Fibroblast of lung (primary cell): ENCODE results near the gene SEMA5B. TPM values are rescaled to one million over a fixed set of nuclear protein-coding genes. Genes with fewer than 3 reads are reported as not detected.

ENCODE experiments used
- DNase-seq, 2 donors: peaks; one replicate each; pipeline versions ENCODE4 v3.0.0 to v3.0.0-alpha.2; 2010; ENCODE audit warnings: low read depth in 2 of 2
- H2AFZ ChIP-seq: 2 replicates; pipeline ENCODE4 v1.5.1; 2012; ENCODE audit warnings: low read length, control low read depth, inconsistent platforms
- H3K27ac ChIP-seq: 2 replicates; pipeline ENCODE4 v1.5.1; 2011; ENCODE audit warnings: low read length, control low read depth; ENCODE audit not compliant: insufficient read depth
- H3K27me3 ChIP-seq: 2 replicates; pipeline ENCODE4 v1.5.1; 2011; ENCODE audit warnings: mild to moderate bottlenecking, low read length; ENCODE audit not compliant: control insufficient read depth, insufficient read depth
- H3K36me3 ChIP-seq: 2 replicates; pipeline ENCODE4 v1.5.1; 2011; ENCODE audit warnings: low read length; ENCODE audit not compliant: control insufficient read depth, insufficient read depth
- H3K4me1 ChIP-seq: 2 replicates; pipeline ENCODE4 v1.5.1; 2011; ENCODE audit warnings: low read length; ENCODE audit not compliant: control insufficient read depth, insufficient read depth; ENCODE audit errors: extremely low read depth
- H3K4me2 ChIP-seq: 2 replicates; pipeline ENCODE4 v1.5.1; 2011; ENCODE audit warnings: low read length, control low read depth; ENCODE audit not compliant: insufficient read depth; ENCODE audit errors: extremely low read depth
- H3K4me3 ChIP-seq, 4 experiments: fragments of 200-600 bp in 1 of 4; sonication (generic) in 1 of 4; replicated peaks in 1 of 4; 2 replicates each; pipeline ENCODE4 v1.5.1; 2011 to 2016; ENCODE audit warnings: low read length in 4 of 4, low read depth in 3 of 4, mild to moderate bottlenecking in 3 of 4, control low read depth in 2 of 4, inconsistent platforms in 1 of 4, mixed read lengths in 1 of 4; ENCODE audit not compliant: insufficient read depth in 1 of 4; ENCODE audit errors: control extremely low read depth in 1 of 4
- H3K79me2 ChIP-seq: 2 replicates; pipeline ENCODE4 v1.5.1; 2012; ENCODE audit warnings: mild to moderate bottlenecking, low read length, inconsistent platforms; ENCODE audit not compliant: control insufficient read depth, insufficient read depth
- H3K9ac ChIP-seq: 2 replicates; pipeline ENCODE4 v1.5.1; 2011; ENCODE audit warnings: mild to moderate bottlenecking, low read length, control low read depth; ENCODE audit not compliant: insufficient read depth
- H3K9me3 ChIP-seq: 2 replicates; pipeline ENCODE4 v1.5.1; 2012; ENCODE audit warnings: low read depth, low read length; ENCODE audit not compliant: control insufficient read depth, insufficient read depth
- H4K20me1 ChIP-seq: 2 replicates; pipeline ENCODE4 v1.5.1; 2011; ENCODE audit warnings: low read length; ENCODE audit not compliant: control insufficient read depth, insufficient read depth; ENCODE audit errors: extremely low read depth
- CTCF ChIP-seq, 2 donors: IDR thresholded peaks in 1 of 2; conservative IDR thresholded peaks in 1 of 2; 1 replicate in 1 of 2; 2 replicates in 1 of 2; pipeline ENCODE4 v1.5.1; 2011 to 2012; ENCODE audit warnings: low read length in 2 of 2, control low read depth in 1 of 2, inconsistent platforms in 1 of 2, low read depth in 1 of 2, mild to moderate bottlenecking in 1 of 2
- EZH2 ChIP-seq: IDR thresholded peaks from 2 replicates; pipeline ENCODE4 v1.5.1; 2012; ENCODE audit warnings: low read length, control low read depth, mild to moderate bottlenecking; ENCODE audit errors: missing control alignments
- polyA plus RNA-seq, 2 donors: library from polyadenylated mRNA; depleted of rRNA in 1 of 2; stranded (reverse) in 1 of 2; unstranded in 1 of 2; fragments of >200 nt; gene quantifications; 2 replicates each; pipeline ENCODE4 v1.2.1, GENCODE V29; 2011 to 2012; ENCODE audit warnings: missing spikeins in 1 of 2
- total RNA-seq: library from RNA; depleted of rRNA; stranded (reverse); fragments of >200 nt; gene quantifications from 2 replicates; pipeline ENCODE4 v1.2.1, GENCODE V29; 2014

SEMA5B gene
- total and polyA plus RNA-seq, 2 donors (not counting 1 experiment from before 2014, with no cell fraction given), result not detected

DNA sequence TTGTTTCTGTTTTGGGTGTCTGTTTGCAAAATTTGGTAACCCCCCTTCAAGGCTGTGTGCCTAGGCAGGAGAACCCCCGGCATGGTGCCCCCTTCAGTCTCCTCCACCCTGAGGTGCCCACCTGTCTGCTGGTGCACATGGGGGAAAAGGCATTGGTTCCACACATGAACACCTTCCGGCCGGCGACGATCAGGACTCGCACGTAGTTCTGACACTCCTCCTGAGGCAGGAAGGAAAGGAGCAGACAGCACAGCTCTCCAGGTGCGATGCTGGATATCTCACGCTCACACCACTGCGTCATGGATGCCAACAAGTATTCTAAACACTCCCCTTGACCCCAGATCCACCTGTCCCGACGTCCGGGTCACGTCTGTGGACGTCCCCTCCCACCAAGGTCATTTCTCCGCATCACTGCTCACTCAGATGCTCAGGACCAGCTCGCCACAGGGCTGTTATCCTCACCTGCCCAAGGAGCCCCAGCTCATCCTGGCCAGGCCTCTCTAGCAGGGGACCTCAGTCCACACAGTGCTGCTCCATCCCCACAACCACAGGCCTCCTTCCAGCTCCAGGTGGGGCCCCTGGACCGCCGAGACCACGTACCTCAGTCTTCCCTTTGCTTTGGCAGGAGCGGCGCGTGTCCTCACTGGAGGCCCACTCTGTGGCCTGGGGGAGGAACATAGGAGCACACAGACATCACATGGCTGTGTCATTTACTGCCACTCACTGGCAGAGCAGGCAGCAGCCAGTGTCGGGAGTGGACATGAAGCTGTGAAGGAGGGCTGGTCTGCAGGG lies 99.0 kb downstream of the SEMA5B start:
- H3K4me1 ChIP-seq, result no peaks in the 10 kb centered on the region
- peaks cover 15% of the 10 kb centered on the region for H3K27me3 ChIP-seq
- H3K4me3 ChIP-seq, result no peak overlapping the region
- TF ChIP-seq EZH2 (no peak), CTCF (conservative IDR thresholded peaks at IDR 0.05 in 1 of 2, IDR thresholded peaks at IDR 0.05 in 1 of 2; ENCODE audit: low read depth in 1 of 2, low read length in 2 of 2) (no peak)
- H3K4me2 ChIP-seq, result no peak overlapping the region
- DNase-seq, result no peak
- no peaks in the 10 kb centered on the region for H3K9me3 ChIP-seq
- H4K20me1 ChIP-seq, result no peaks in the 10 kb centered on the region
- no peak overlapping the region for H2AFZ ChIP-seq
- no peaks in the 10 kb centered on the region for H3K79me2 ChIP-seq
- no peak overlapping the region for H3K27ac ChIP-seq
- no peak overlapping the region for H3K9ac ChIP-seq
- H3K36me3 ChIP-seq, result no peaks in the 10 kb centered on the region

GRCh38 chr3:122927726-122928125 lies 99.8 kb downstream of the SEMA5B start:
- H3K27me3 ChIP-seq, result peaks cover 23% of the 10 kb centered on the region

GRCh38 chr3:122926811-122927210 lies 100.8 kb downstream of the SEMA5B start:
- TF ChIP-seq EZH2 (no peak), CTCF (conservative IDR thresholded peaks at IDR 0.05 in 1 of 2, IDR thresholded peaks at IDR 0.05 in 1 of 2; ENCODE audit: low read depth in 1 of 2, low read length in 2 of 2) (no peak)
- H3K9me3 ChIP-seq, result no peaks in the 10 kb centered on the region

More at GRCh38 chr3:122927726-122928125, 99.8 kb downstream of the SEMA5B start:
- H3K9me3 ChIP-seq, result no peaks in the 10 kb centered on the region
- H2AFZ ChIP-seq, result no peak overlapping the region
- no peak overlapping the region for H3K4me2 ChIP-seq
- no peak overlapping the region for H3K4me3 ChIP-seq
- DNase-seq, result no peak
- TF ChIP-seq CTCF (conservative IDR thresholded peaks at IDR 0.05 in 1 of 2, IDR thresholded peaks at IDR 0.05 in 1 of 2; ENCODE audit: low read depth in 1 of 2, low read length in 2 of 2) (no peak), EZH2 (no peak)
- H3K36me3 ChIP-seq, result no peaks in the 10 kb centered on the region
- no peak overlapping the region for H3K27ac ChIP-seq
- H4K20me1 ChIP-seq, result no peaks in the 10 kb centered on the region
- no peak overlapping the region for H3K9ac ChIP-seq
- H3K79me2 ChIP-seq, result no peaks in the 10 kb centered on the region
- H3K4me1 ChIP-seq, result no peaks in the 10 kb centered on the region

More at GRCh38 chr3:122926811-122927210, 100.8 kb downstream of the SEMA5B start:
- Histone ChIP-seq H3K9ac (no peak overlapping the region), H3K27ac (no peak overlapping the region), H3K79me2 (no peaks in the 10 kb centered on the region), H3K27me3 (peaks cover 31% of the 10 kb centered on the region), H3K4me3 (no peak overlapping the region), H3K4me2 (no peak overlapping the region), H3K36me3 (no peaks in the 10 kb centered on the region), H2AFZ (no peak overlapping the region), H3K4me1 (no peaks in the 10 kb centered on the region), H4K20me1 (no peaks in the 10 kb centered on the region)
- DNase-seq, result no peak
